Gastroesophageal sphincter (tissue), 3 donors: Measurements from ENCODE around the gene IGSF11.

Experiments
- CTCF ChIP-seq, 4 experiments: fragments of 200-600 bp in 2 of 4; fragments of 450-650 bp in 2 of 4; sonication (generic) in 1 of 4; IDR thresholded peaks; one replicate each; pipeline ENCODE4 v1.5.1; 2017 to 2019; ENCODE audit warnings: antibody characterized with exemption in 4 of 4, mild to moderate bottlenecking in 2 of 4, moderate library complexity in 2 of 4
- EP300 ChIP-seq: sonication (generic); formaldehyde crosslinking; IDR thresholded peaks from one replicate; pipeline ENCODE4 v1.6.1; 2017; ENCODE audit warnings: antibody characterized with exemption, mild to moderate bottlenecking
- POLR2A ChIP-seq, 2 donors: fragments of 450-650 bp; IDR thresholded peaks; one replicate each; pipeline ENCODE4 v1.6.1; 2017; ENCODE audit warnings: antibody characterized with exemption in 2 of 2, mild to moderate bottlenecking in 2 of 2, moderate library complexity in 1 of 2
- POLR2AphosphoS5 ChIP-seq: sonication (generic); formaldehyde crosslinking; IDR thresholded peaks from one replicate; pipeline ENCODE4 v1.6.1; 2017; ENCODE audit warnings: antibody characterized with exemption

DNA sequence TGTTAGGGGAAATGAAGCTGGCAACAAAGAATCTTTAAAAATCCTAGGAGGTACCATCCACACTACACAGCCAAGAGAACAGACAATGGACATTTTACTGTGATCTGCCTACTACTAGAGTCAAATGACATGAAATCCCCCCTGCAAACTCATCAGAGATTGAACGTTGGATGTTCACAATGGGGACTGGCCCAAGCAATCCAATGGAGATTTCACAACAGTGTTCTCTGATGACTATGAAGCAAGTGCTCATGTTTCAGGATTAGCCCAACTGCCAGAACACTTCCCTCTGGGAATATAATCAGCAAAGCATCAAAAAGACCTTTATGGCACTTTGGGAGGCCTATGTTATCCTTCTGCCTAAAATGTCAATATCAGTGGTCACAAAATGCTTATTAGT is 97.8 kb downstream of the IGSF11 start:
- TF ChIP-seq CTCF (IDR thresholded peaks at IDR 0.05): no peak
- no peak for TF ChIP-seq EP300
- TF ChIP-seq POLR2AphosphoS5: no peak
- no peak for TF ChIP-seq POLR2A (IDR thresholded peaks at IDR 0.05)
